OCI-LY1 (cell line): Measurements from ENCODE around the gene FOXE1.

ENCODE experiments used
- H2AFZ ChIP-seq: fragments of 200-600 bp; sonication (generic), shearing (Covaris generic); 2 replicates; pipeline ENCODE4 v1.6.0; 2014; ENCODE audit warnings: antibody characterized with exemption, mild to moderate bottlenecking, low read length
- H3F3A ChIP-seq: fragments of 200-600 bp; sonication (generic), shearing (Covaris generic); 2 replicates; pipeline ENCODE4 v1.6.0; 2014; ENCODE audit warnings: mild to moderate bottlenecking, antibody characterized with exemption, low read length, moderate library complexity; ENCODE audit not compliant: insufficient read depth
- H3K27ac ChIP-seq: fragments of 200-600 bp; sonication (generic); 2 replicates; pipeline ENCODE4 v1.5.1; 2014; ENCODE audit warnings: low read length, mixed run types, mild to moderate bottlenecking, low read depth; ENCODE audit not compliant: poor library complexity, severe bottlenecking
- H3K27me3 ChIP-seq: fragments of 200-600 bp; sonication (generic); 2 replicates; pipeline ENCODE4 v1.6.0; 2014; ENCODE audit warnings: antibody characterized with exemption, mild to moderate bottlenecking, low read length, moderate library complexity; ENCODE audit not compliant: insufficient read depth
- H3K36me3 ChIP-seq: fragments of 200-600 bp; sonication (generic); 2 replicates; pipeline ENCODE4 v1.6.1; 2014; ENCODE audit warnings: mild to moderate bottlenecking, antibody characterized with exemption, low read length, moderate library complexity, mixed read lengths; ENCODE audit not compliant: insufficient read depth
- H3K4me1 ChIP-seq: fragments of 200-600 bp; sonication (generic); 2 replicates; pipeline ENCODE4 v1.5.1; 2014; ENCODE audit warnings: mild to moderate bottlenecking, low read length, moderate library complexity; ENCODE audit not compliant: insufficient read depth, severe bottlenecking
- H3K4me2 ChIP-seq: fragments of 200-600 bp; sonication (generic), shearing (Covaris generic); 2 replicates; pipeline ENCODE4 v1.6.1; 2014; ENCODE audit warnings: low read length
- H3K4me3 ChIP-seq: fragments of 200-600 bp; sonication (generic); 2 replicates; pipeline ENCODE4 v1.5.1; 2014; ENCODE audit warnings: low read length, low read depth, mild to moderate bottlenecking, mixed read lengths; ENCODE audit not compliant: poor library complexity, severe bottlenecking
- H3K79me2 ChIP-seq: fragments of 200-600 bp; shearing (Covaris generic); 2 replicates; pipeline ENCODE4 v1.6.1; 2016; ENCODE audit warnings: mixed run types, low read length, mixed read lengths; ENCODE audit not compliant: insufficient read depth
- H3K9ac ChIP-seq: fragments of 200-600 bp; sonication (generic), shearing (Covaris generic); 2 replicates; pipeline ENCODE4 v1.6.1; 2014; ENCODE audit warnings: mild to moderate bottlenecking, low read length, mixed read lengths
- H3K9me2 ChIP-seq: fragments of 200-600 bp; sonication (generic), shearing (Covaris generic); 2 replicates; pipeline ENCODE4 v1.6.1; 2014; ENCODE audit warnings: low read depth, mild to moderate bottlenecking, low read length, mixed read lengths
- H3K9me3 ChIP-seq: fragments of 200-600 bp; shearing (Covaris generic); 2 replicates; pipeline ENCODE4 v1.6.1; 2014; ENCODE audit warnings: low read length, mixed read lengths
- H4K20me1 ChIP-seq: fragments of 200-600 bp; sonication (generic), shearing (Covaris generic); 2 replicates; pipeline ENCODE4 v1.6.0; 2016; ENCODE audit warnings: mild to moderate bottlenecking, low read length; ENCODE audit not compliant: insufficient read depth
- CTCF ChIP-seq: fragments of 200-600 bp; sonication (generic), shearing (Covaris generic); IDR thresholded peaks from 2 replicates; pipeline ENCODE4 v1.5.1; 2017; ENCODE audit warnings: mild to moderate bottlenecking, antibody characterized with exemption, low read length, moderate library complexity, mixed read lengths
- EZH2 ChIP-seq: fragments of 200-600 bp; sonication (generic), shearing (Covaris generic); IDR thresholded peaks from 2 replicates; pipeline ENCODE4 v1.8.0; 2017; ENCODE audit warnings: borderline replicate concordance, mixed run types, mild to moderate bottlenecking, antibody characterized with exemption, low read length, moderate library complexity, mixed read lengths

Gene FOXE1

GRCh38 chr9:97853056-97853843, at the start of gene FOXE1:
Gene FOXE1, plus strand, starts transcription at chr9:97853226. Its CDS starts 689 bp downstream, at chr9:97853915.
- Histone ChIP-seq H3K4me2 (no peak within 1 kb of the TSS), H3K9me3 (no peaks in the 10 kb centered on the region), H3K9ac (no peak within 1 kb of the TSS), H3K9me2 (no peaks in the 10 kb centered on the region), H3K27me3 (no peaks in the 10 kb centered on the region), H3K4me1 (no peaks in the 10 kb centered on the region), H3K36me3 (no peaks in the 10 kb centered on the region), H3K4me3 (no peak within 1 kb of the TSS), H2AFZ (no peak within 1 kb of the TSS), H3F3A (no peaks in the 10 kb centered on the region), H4K20me1 (no peaks in the 10 kb centered on the region), H3K27ac (no peak within 1 kb of the TSS), H3K79me2 (no peaks in the 10 kb centered on the region)
- TF ChIP-seq CTCF (no peak), EZH2 (no peak)

GRCh38 chr9:97804059-97804365, 49.0 kb upstream of the FOXE1 start:
- H3K36me3 ChIP-seq = no peaks in the 10 kb centered on the region
- peak overlapping the region; percentile 63; the same call in 1 of the 2 replicates for H3K9ac ChIP-seq
- peaks cover 10% of the 10 kb centered on the region for H3K4me1 ChIP-seq
- no peak overlapping the region for H3K27ac ChIP-seq
- TF ChIP-seq CTCF (no peak), EZH2 (no peak)
- H3K9me3 ChIP-seq = no peaks in the 10 kb centered on the region
- H4K20me1 ChIP-seq = no peaks in the 10 kb centered on the region
- H3K9me2 ChIP-seq = no peaks in the 10 kb centered on the region
- H3K4me2 ChIP-seq = peak overlapping the region; percentile 81
- no peaks in the 10 kb centered on the region for H3K79me2 ChIP-seq
- H2AFZ ChIP-seq = 0 out of 2 replicates have a peak overlapping the region, but pooled peaks have one; percentile 2
- H3F3A ChIP-seq = no peaks in the 10 kb centered on the region; the same call in 1 of the 2 replicates
- peak overlapping the region; percentile 71 for H3K4me3 ChIP-seq
- H3K27me3 ChIP-seq = no peaks in the 10 kb centered on the region

- Histone ChIP-seq H3F3A (no peaks in the 10 kb centered on the region), H3K36me3 (no peaks in the 10 kb centered on the region), H3K27ac (no peak overlapping the region), H3K4me2 (no peak overlapping the region), H3K4me3 (no peak overlapping the region), H3K27me3 (no peaks in the 10 kb centered on the region), H3K79me2 (no peaks in the 10 kb centered on the region), H3K9me2 (no peaks in the 10 kb centered on the region), H3K9me3 (no peaks in the 10 kb centered on the region), H2AFZ (no peak overlapping the region), H4K20me1 (no peaks in the 10 kb centered on the region), H3K4me1 (peaks cover 10% of the 10 kb centered on the region), H3K9ac (no peak overlapping the region)
- no peak for TF ChIP-seq EZH2
- no peak for TF ChIP-seq CTCF
These were observed 46.3 kb upstream of the FOXE1 start for GRCh38 chr9:97806721-97807120.
